Stimulated activated naive CD8-positive, alpha-beta T cell treated with anti-CD3 and anti-CD28 coated beads, Interleukin-15, Interleukin-2, amounts not matched to agents 100 U/mL and 50 U/mL, for 24 hours (primary cell): ENCODE data around the gene LSM7.

ENCODE experiments used
- ATAC-seq: fragments of 150-1000 bp; cut with Tn5 transposase; one replicate; pipeline ENCODE4 v1.10.0; 2021
- DNase-seq: peaks from one replicate; pipeline ENCODE4 v3.0.0; 2021

The LSM7 gene

GRCh38 chr19:2321565-2322283 lies 6.7 kb downstream of the LSM7 start:
- DNase-seq (no peak), ATAC-seq (no peak)

- ATAC-seq (no peak), DNase-seq (no peak)
Observed at GRCh38 chr19:2320939-2321338, 7.4 kb downstream of the LSM7 start.

DNA sequence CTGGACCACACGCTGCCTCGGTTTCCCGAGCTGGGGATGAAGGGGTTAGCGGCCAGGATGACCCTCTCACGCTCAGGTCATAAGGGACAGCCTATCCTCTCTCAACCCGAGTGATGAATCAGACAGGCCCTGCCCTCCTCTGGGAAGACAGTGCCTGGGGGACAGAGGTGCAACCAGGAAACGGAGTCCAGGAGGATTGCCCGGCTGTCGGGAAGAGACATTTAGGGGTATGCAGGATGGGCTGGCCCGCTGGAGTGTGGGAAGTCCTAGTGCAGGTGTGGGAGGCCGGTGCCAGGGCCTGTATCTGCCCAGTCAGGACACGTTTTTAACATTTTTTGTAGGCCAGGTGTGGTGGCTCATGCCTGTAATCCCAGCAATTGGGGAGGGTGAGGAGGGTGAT lies 8.3 kb downstream of the LSM7 start:
- DNase-seq (no peak), ATAC-seq (no peak)

DNA sequence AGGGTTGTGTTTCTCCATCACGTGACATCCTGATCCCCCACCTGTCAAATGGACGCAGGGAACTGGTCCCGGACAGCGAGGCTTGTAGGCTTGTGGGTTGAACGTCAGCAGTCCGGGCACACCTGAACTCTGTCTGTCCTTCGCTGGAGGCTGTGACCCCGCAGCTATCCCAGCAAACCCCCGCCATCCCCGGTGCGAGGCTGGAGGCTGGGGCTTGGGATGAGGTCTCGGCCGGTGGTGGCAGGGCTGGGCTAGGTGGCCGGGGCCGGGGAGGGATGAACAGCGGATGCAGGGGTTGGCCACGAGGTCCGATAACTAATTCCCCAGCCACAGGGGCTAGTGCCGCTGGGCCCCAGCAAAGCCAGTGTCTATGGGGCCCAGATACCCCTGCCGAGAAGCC lies 8.8 kb downstream of the LSM7 start:
- no peak for ATAC-seq
- DNase-seq: no peak

GRCh38 chr19:2318923-2319322 lies 9.5 kb downstream of the LSM7 start:
- DNase-seq (no peak), ATAC-seq (no peak)

- ATAC-seq: no peak
- no peak for DNase-seq
Observed at GRCh38 chr19:2317756-2318155, 10.6 kb downstream of the LSM7 start.

DNA sequence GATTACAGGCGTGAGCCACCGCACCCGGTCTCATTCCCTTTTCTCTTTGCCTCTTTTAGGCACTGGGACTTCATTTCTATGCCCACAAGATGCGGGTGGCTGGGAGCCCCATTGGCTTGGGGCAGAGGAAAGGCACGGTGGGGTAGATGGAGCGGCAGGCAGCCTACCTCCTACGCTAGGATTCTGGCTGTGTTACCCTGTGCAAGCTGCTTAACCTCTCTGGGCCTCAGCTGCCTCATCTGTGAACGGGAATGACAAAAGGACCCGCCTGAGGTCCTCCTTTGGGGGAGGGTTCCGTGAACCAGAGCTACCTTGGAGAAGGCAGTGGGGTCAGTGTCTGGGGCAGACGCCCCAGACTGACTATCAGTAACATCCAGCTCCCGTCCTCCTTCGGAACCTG lies 11.1 kb downstream of the LSM7 start:
- DNase-seq: no peak
- no peak for ATAC-seq

DNA sequence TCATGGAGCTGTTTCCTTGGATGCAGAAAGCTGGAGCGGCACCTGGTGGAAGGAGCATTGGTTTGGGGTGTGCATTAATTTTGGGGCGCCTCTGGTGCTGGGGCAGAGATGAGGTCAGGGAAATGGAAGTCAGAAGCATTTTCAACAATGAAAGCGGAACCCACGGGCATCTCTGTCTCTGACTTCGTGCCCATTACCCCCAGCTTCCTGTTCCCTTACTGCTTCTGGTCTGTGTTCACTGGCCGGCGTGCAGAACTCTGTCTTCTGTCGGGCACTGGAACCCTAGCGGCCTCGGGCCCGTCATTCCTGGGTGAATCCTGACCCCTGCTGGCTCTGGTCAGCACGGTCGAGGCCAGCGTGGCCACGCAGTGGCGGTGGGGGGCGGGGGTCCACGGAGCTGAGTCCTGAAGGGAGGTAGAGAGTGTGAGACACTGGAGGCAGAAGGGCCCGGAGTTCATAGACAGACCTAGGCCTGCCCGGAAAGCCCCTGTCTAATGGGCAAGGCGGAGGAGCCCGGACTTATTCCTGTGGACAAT lies 12.5 kb downstream of the LSM7 start:
- DNase-seq (peak; percentile 48), ATAC-seq (peak; percentile 62)

DNA sequence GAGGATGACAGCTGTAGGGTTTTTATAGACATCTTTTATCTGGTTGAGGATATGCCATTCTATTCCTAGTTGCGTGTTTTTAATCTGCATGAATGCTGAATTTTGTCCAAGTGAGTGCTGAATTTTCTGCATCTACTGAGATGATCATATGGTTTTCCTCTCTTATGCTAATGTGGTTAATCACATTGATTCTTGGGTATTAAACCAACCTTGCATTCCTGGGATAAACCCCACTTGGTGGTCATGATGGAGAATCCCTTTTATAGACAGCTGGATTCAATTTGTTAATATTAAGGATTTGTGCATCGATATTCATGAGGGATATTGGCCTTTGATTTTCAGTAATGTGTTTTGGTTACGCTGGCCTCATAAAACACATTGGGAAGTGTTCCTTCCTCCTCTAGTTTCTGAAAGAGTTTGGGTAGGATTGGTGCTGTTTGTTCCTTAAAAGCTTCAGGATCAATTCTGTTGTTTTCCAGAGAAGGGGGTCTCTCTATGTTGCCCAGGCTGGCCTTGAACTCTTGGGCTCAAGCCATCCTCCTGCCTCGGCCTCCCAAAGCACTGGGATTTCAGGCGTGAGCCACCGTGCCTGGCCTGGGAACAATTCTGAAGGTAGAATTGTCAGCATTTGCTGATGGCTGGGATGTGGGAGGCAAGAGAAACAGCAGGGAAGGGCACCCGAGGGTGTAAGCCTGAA lies 13.1 kb downstream of the LSM7 start:
- no peak for ATAC-seq
- DNase-seq: no peak

DNA sequence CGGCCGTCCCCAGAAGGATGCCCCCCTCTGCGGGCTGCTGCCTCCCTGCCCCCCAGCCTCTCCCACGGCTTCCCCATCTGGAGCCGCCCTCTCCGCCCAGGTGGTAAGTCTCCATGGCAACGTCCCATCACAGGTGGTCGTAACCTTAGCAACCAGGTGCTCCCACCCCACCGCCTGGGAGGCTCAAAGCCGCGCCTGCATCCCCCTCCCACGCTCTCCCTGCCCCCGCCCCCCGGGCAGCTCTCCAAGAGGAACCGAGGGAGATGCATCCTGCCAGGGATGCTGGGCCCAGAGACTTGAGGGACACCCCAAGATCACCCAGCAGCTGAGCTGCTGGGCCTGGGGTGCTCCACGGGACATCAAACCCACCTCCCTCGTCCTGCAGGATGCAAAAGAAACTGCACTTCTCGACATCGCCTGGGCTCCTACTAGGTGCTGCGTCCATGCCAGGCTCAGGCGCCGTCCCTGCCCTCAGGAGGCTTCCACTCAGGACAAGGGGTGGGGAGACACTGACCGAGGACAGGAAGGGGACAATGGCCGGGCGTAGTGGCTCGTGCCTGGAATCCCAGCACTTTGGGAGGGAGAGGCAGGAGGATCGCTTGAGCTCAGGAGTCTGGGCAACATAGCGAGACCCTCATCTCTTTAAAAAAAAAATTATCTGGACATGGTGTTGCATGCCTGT lies 15.4 kb downstream of the LSM7 start:
- ATAC-seq: no peak
- no peak for DNase-seq

- ATAC-seq: no peak
- no peak for DNase-seq
Observed at GRCh38 chr19:2311093-2311492, 17.3 kb downstream of the LSM7 start.

- DNase-seq (no peak), ATAC-seq (no peak)
Observed at GRCh38 chr19:2309734-2310362, 18.5 kb downstream of the LSM7 start.

- ATAC-seq (no peak), DNase-seq (no peak)
Observed at GRCh38 chr19:2308114-2308556, 20.3 kb downstream of the LSM7 start, which contains the start of gene LINGO3. Gene LINGO3, minus strand, starts transcription at chr19:2308154. Its CDS starts 16,378 bp downstream, at chr19:2291776.

DNA sequence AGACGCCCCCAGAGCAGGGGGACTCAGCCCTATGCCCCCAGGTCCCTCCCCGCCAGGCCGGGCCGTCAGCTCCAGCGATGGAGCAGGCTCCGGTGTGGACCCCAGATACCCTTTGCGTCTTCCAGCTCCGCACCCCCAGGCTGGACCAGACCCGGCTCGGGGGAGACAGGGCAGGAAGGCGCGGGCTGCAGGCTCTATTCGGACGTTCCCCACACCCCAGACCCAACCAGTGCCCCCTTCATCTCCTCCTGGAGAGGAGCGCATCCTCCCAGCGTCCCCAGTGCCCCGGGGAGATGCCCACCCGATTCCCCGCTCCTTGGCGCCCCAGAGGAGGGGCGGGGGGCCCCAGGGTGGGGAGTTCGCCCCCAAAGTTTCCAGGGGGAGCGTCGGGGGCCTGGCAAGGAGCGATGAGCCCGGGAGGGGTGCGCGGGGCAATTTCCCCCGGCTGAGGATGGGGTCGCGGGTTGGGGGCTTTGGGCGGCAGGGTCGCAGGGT lies 20.8 kb downstream of the LSM7 start:
- ATAC-seq (no peak), DNase-seq (no peak)

GRCh38 chr19:2306971-2307370 lies 21.4 kb downstream of the LSM7 start:
- no peak for ATAC-seq
- DNase-seq: no peak

DNA sequence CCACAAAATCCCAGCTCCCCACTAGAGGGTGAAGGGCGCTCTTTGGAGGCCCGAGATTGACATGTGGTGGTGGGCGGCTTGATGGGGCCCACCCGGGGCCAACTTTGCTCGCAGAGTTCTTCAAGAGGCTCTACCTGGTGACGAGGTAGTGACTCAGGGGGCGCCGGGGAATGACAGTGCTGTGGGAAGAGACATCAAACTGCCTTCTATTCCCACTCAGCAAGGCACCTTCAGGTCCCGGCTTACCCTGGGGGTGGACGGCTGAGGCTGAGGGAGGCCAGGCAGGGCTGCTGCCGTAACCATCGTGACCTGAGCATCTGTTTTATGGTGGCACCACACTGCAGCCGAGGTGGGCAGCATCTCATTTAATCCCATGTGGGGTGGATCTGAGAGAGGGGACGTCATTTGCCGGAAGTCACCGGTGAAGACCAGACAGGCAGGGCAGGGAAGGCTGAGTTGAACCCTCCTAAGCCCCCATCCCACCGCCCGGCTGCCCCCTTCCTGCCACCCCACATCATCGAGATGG lies 22.0 kb downstream of the LSM7 start:
- no peak for DNase-seq
- no peak for ATAC-seq

DNA sequence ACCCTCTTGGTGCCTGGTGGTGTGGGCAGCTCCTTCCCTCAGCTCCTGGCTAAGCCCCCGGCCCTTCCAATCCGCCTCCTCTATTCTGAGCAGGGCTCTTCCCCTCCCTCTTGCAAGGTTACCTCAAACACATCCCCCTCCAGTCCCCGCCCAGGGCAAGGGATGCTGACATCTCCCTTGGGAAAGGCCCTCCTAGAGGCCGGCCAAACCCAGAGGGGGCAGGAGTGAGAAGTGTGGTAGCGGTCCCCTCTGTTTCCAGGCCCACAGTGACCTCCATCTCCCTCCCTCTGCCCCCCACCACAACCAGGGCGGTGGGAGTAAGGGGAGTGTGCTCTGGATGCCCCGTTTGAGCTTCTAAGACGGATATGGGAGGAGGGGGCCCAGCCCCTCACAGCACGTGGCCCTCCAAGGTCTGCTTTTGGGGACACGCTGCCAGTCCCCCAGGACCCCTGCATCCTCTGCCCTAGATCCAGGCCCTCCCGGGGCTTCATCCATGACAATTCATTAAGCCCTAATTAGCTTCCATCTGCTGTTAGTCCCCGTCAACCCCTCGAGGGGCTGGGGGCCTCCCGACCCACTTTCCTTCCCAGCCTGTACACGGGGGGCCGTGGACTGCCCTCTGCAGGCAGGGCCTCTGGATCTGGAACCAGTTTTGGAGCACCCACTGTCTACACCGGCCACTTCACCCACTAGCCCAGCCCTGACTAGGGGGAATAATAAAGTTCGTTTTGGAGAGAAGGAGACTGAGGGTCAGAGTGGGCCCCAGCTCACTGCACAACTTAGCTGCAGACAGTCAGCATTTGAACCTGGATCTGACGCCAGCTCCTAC lies 22.7 kb downstream of the LSM7 start:
- ATAC-seq (no peak), DNase-seq (no peak)

GRCh38 chr19:2303211-2303798 lies 25.1 kb downstream of the LSM7 start:
- DNase-seq (no peak), ATAC-seq (no peak)

GRCh38 chr19:2302319-2303210 lies 25.8 kb downstream of the LSM7 start:
- no peak for DNase-seq
- ATAC-seq: no peak

DNA sequence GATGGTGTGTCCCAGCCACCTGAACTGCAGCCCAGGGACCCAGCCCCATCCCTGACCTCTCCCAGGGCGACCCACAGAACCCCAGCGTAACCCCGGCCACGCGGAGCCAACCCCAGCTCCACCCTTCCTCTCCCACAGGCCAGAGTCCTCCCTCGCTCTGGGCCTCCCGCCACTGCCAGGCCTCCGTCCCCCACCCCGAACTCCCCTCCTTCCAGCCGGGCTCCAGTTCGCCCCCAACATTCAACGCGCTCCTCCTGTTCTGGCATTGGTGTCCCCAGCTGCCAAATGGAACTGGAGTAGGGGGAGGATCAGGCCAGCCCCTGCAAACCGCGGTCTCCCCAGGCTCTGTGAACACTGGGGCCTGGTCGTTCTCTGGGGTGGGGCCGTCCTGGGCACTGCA lies 27.9 kb downstream of the LSM7 start:
- no peak for DNase-seq
- no peak for ATAC-seq
